ENCODE results near the gene SPDYE1.

The SPDYE1 gene

GRCh38 chr7:44052771-44053365, 55.2 kb downstream of the SPDYE1 start:
- Histone ChIP-seq H3K9ac (ENCODE audit: low read depth in 1 of 2, low read length in 2 of 2) (no peak overlapping the region), H3K9me3 (ENCODE audit: control insufficient read depth in 2 of 2, low read length in 2 of 2) (no peaks in the 10 kb centered on the region), H3K36me3 (ENCODE audit: control insufficient read depth in 2 of 2, insufficient read depth in 2 of 2, low read length in 2 of 2) (peaks cover 47 to 63% of the 10 kb centered on the region in 2 donors), H3K27ac (ENCODE audit: low read depth in 2 of 2, low read length in 2 of 2) (no peak overlapping the region), H3K4me1 (ENCODE audit: control insufficient read depth in 2 of 2, insufficient read depth in 2 of 2, low read length in 2 of 2) (no peaks in the 10 kb centered on the region), H3K4me3 (ENCODE audit: low read length in 2 of 2) (no peak overlapping the region), H3K27me3 (ENCODE audit: control insufficient read depth in 2 of 2, insufficient read depth in 2 of 2, low read length in 2 of 2) (no peaks in the 10 kb centered on the region)

- Histone ChIP-seq H3K4me1 (ENCODE audit: control insufficient read depth in 2 of 2, insufficient read depth in 2 of 2, low read length in 2 of 2) (no peaks in the 10 kb centered on the region), H3K36me3 (ENCODE audit: control insufficient read depth in 2 of 2, insufficient read depth in 2 of 2, low read length in 2 of 2) (peaks cover 63 to 76% of the 10 kb centered on the region in 2 donors), H3K27ac (ENCODE audit: low read depth in 2 of 2, low read length in 2 of 2) (no peak overlapping the region), H3K27me3 (ENCODE audit: control insufficient read depth in 2 of 2, insufficient read depth in 2 of 2, low read length in 2 of 2) (no peaks in the 10 kb centered on the region), H3K9me3 (ENCODE audit: control insufficient read depth in 2 of 2, low read length in 2 of 2) (no peaks in the 10 kb centered on the region), H3K9ac (ENCODE audit: low read depth in 1 of 2, low read length in 2 of 2) (no peak overlapping the region), H3K4me3 (ENCODE audit: low read length in 2 of 2) (no peak overlapping the region)
These were observed 59.0 kb downstream of the SPDYE1 start for GRCh38 chr7:44056681-44057080.

- H3K27me3 ChIP-seq (ENCODE audit: control insufficient read depth in 2 of 2, insufficient read depth in 2 of 2, low read length in 2 of 2) = no peaks in the 10 kb centered on the region
- H3K9ac ChIP-seq (ENCODE audit: low read depth in 1 of 2, low read length in 2 of 2) = no peak overlapping the region
- no peaks in the 10 kb centered on the region for H3K4me1 ChIP-seq (ENCODE audit: control insufficient read depth in 2 of 2, insufficient read depth in 2 of 2, low read length in 2 of 2)
- H3K4me3 ChIP-seq (ENCODE audit: low read length in 2 of 2) = no peak overlapping the region
- H3K27ac ChIP-seq (ENCODE audit: low read depth in 2 of 2, low read length in 2 of 2) = no peak overlapping the region
- H3K36me3 ChIP-seq (ENCODE audit: control insufficient read depth in 2 of 2, insufficient read depth in 2 of 2, low read length in 2 of 2) = peaks cover 60 to 75% of the 10 kb centered on the region in 2 donors
- H3K9me3 ChIP-seq (ENCODE audit: control insufficient read depth in 2 of 2, low read length in 2 of 2) = no peaks in the 10 kb centered on the region
These were observed 59.6 kb downstream of the SPDYE1 start for GRCh38 chr7:44057181-44057848.

- no peaks in the 10 kb centered on the region for H3K9me3 ChIP-seq (ENCODE audit: control insufficient read depth in 2 of 2, low read length in 2 of 2)
- H3K27ac ChIP-seq (ENCODE audit: low read depth in 2 of 2, low read length in 2 of 2) = no peak overlapping the region
- no peaks in the 10 kb centered on the region for H3K4me1 ChIP-seq (ENCODE audit: control insufficient read depth in 2 of 2, insufficient read depth in 2 of 2, low read length in 2 of 2)
- no peaks in the 10 kb centered on the region for H3K27me3 ChIP-seq (ENCODE audit: control insufficient read depth in 2 of 2, insufficient read depth in 2 of 2, low read length in 2 of 2)
- H3K36me3 ChIP-seq (ENCODE audit: control insufficient read depth in 2 of 2, insufficient read depth in 2 of 2, low read length in 2 of 2) = peaks cover 54 to 69% of the 10 kb centered on the region in 2 donors
- H3K9ac ChIP-seq (ENCODE audit: low read depth in 1 of 2, low read length in 2 of 2) = no peak overlapping the region
- H3K4me3 ChIP-seq (ENCODE audit: low read length in 2 of 2) = no peak overlapping the region
These were observed 60.4 kb downstream of the SPDYE1 start for GRCh38 chr7:44057849-44058758.

- Histone ChIP-seq H3K27ac (ENCODE audit: low read depth in 2 of 2, low read length in 2 of 2) (no peak overlapping the region), H3K36me3 (ENCODE audit: control insufficient read depth in 2 of 2, insufficient read depth in 2 of 2, low read length in 2 of 2) (peaks cover 53 to 68% of the 10 kb centered on the region in 2 donors), H3K4me3 (ENCODE audit: low read length in 2 of 2) (no peak overlapping the region), H3K27me3 (ENCODE audit: control insufficient read depth in 2 of 2, insufficient read depth in 2 of 2, low read length in 2 of 2) (no peaks in the 10 kb centered on the region), H3K9ac (ENCODE audit: low read depth in 1 of 2, low read length in 2 of 2) (no peak overlapping the region), H3K4me1 (ENCODE audit: control insufficient read depth in 2 of 2, insufficient read depth in 2 of 2, low read length in 2 of 2) (no peaks in the 10 kb centered on the region), H3K9me3 (ENCODE audit: control insufficient read depth in 2 of 2, low read length in 2 of 2) (no peaks in the 10 kb centered on the region)
These were observed 61.1 kb downstream of the SPDYE1 start for GRCh38 chr7:44058759-44059218.

- Histone ChIP-seq H3K4me3 (ENCODE audit: low read length in 2 of 2) (no peak overlapping the region), H3K27me3 (ENCODE audit: control insufficient read depth in 2 of 2, insufficient read depth in 2 of 2, low read length in 2 of 2) (no peaks in the 10 kb centered on the region), H3K36me3 (ENCODE audit: control insufficient read depth in 2 of 2, insufficient read depth in 2 of 2, low read length in 2 of 2) (peaks cover 53 to 66% of the 10 kb centered on the region in 2 donors), H3K27ac (ENCODE audit: low read depth in 2 of 2, low read length in 2 of 2) (no peak overlapping the region), H3K9ac (ENCODE audit: low read depth in 1 of 2, low read length in 2 of 2) (no peak overlapping the region), H3K4me1 (ENCODE audit: control insufficient read depth in 2 of 2, insufficient read depth in 2 of 2, low read length in 2 of 2) (no peaks in the 10 kb centered on the region), H3K9me3 (ENCODE audit: control insufficient read depth in 2 of 2, low read length in 2 of 2) (no peaks in the 10 kb centered on the region)
These were observed 61.8 kb downstream of the SPDYE1 start for GRCh38 chr7:44059219-44060090.
